ENCODE measurements around the gene ANP32E. TPM values are rescaled to one million over a fixed set of nuclear protein-coding genes. Genes with fewer than 3 reads are reported as not detected.

Gene ANP32E
- total RNA-seq: 10 to 100 TPM; 15.1 to 44.9 (median 24.9) TPM

DNA sequence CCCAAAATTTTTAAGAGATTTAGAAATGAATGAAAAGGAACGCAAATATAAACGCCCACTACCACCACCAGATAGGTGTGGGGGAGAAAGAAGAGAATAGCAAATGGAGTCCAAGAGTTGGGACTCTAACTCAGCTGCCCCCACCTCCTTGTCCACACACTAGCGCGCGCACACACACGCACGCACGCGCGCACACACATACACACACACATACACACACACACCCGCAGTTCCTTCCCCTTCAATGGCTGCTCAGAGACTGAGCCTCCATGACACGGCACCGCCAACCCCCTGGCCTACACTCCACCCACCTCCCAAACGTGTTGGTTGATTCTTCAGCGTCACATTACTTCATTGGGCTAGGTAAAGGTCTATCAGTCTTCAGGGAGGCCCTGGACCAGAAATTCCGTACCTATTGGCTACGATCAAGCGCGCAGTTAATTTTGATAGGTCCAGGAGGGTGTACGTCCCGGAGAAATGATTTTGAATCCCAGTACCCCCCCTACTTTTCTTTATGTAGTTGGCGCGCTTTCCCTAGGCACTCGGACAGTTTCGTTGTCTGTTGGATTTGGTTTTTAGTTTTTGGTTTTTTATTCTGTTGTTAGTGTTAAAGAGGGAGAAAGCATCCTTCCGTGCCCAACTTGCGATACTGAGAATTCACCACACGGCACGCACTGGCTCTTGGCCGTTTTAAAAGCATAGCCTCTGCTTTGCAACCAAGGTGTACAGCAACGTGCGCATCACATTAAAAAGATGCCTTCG, at the start of gene ANP32E:
TSS of gene ANP32E (minus strand) at position 261 of the 762 bp plus-strand sequence. CDS start 326 bp downstream, outside the sequence.
- H3K9me3 ChIP-seq: no peaks in the 10 kb centered on the region
- H3K27me3 ChIP-seq: no peaks in the 10 kb centered on the region
- ATAC-seq: peak; percentile 96 to 98
- peak within 1 kb of the TSS; percentile 95 to 99 (median 98) for H3K27ac ChIP-seq
- H3K36me3 ChIP-seq: peaks cover 0 to 2% of the 10 kb centered on the region in 2 donors
- H3K4me1 ChIP-seq: peaks cover 4 to 13% of the 10 kb centered on the region in 2 donors
- DNase-seq: peak; percentile 97 to 98
- H3K4me3 ChIP-seq: peak within 1 kb of the TSS; percentile 83 to 89 (median 86)
- TF ChIP-seq, protein P1, sequence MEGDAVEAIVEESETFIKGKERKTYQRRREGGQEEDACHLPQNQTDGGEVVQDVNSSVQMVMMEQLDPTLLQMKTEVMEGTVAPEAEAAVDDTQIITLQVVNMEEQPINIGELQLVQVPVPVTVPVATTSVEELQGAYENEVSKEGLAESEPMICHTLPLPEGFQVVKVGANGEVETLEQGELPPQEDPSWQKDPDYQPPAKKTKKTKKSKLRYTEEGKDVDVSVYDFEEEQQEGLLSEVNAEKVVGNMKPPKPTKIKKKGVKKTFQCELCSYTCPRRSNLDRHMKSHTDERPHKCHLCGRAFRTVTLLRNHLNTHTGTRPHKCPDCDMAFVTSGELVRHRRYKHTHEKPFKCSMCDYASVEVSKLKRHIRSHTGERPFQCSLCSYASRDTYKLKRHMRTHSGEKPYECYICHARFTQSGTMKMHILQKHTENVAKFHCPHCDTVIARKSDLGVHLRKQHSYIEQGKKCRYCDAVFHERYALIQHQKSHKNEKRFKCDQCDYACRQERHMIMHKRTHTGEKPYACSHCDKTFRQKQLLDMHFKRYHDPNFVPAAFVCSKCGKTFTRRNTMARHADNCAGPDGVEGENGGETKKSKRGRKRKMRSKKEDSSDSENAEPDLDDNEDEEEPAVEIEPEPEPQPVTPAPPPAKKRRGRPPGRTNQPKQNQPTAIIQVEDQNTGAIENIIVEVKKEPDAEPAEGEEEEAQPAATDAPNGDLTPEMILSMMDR (IDR thresholded peaks at IDR 0.05 in 4 of 5, conservative IDR thresholded peaks at IDR 0.05 in 1 of 5): peak in 4 of 5 experiments; percentile 10 to 25 (median 16)
- peak; percentile 74 to 89 for TF ChIP-seq POLR2A (IDR thresholded peaks at IDR 0.05)
- in situ Hi-C loops (cut with MboI; ENCODE audit: low sequenced_read_pairs in 4 of 4) (no loop called here), intact Hi-C loops (cut with DNase I; ENCODE audit: low total_unique reads) (loop anchor here (1.0 to 5.0 kb wide), 5 partner anchors 19 to 126 kb away; partner anchors contain the start of genes APH1A and RPRD2)

DNA sequence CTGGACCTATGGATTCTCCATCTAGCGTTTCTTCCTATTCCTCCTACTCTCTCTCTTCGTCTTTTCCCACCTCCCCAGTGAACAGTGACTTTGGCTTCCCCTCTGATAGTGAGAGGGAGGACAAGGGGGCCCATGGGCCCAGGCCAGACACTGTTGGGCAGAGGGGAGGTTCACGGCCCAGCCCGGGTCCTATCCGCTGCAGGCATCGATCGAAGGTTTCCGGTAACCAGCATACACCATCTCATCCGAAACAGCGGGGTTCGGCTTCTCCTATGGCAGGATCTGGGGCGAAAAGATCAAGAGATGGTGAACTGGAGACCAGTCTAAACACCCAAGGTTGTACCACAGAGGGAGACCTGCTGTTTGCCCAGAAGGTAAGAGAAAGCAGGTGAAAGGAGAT, 47.3 kb upstream of the ANP32E start:
- Histone ChIP-seq H3K36me3 (peaks cover 0 to 25% of the 10 kb centered on the region in 2 donors), H3K27ac (peak overlapping the region; percentile 93 to 97 (median 95)), H3K27me3 (no peaks in the 10 kb centered on the region), H3K4me3 (peak overlapping the region; percentile 59 to 80 (median 72)), H3K9me3 (no peaks in the 10 kb centered on the region), H3K4me1 (peaks cover 27 to 34% of the 10 kb centered on the region in 2 donors)
- intact Hi-C loops (cut with DNase I; ENCODE audit: low total_unique reads) (loop anchor here (5.0 kb wide), 1 partner anchor 279 kb away; no protein-coding TSS in a partner anchor), in situ Hi-C loops (cut with MboI; ENCODE audit: low sequenced_read_pairs in 4 of 4) (no loop called here)
- ATAC-seq (no peak), DNase-seq (no peak)
- no peak for TF ChIP-seq POLR2A (IDR thresholded peaks at IDR 0.05)
- TF ChIP-seq, protein P1 (IDR thresholded peaks at IDR 0.05 in 4 of 5, conservative IDR thresholded peaks at IDR 0.05 in 1 of 5): no peak

DNA sequence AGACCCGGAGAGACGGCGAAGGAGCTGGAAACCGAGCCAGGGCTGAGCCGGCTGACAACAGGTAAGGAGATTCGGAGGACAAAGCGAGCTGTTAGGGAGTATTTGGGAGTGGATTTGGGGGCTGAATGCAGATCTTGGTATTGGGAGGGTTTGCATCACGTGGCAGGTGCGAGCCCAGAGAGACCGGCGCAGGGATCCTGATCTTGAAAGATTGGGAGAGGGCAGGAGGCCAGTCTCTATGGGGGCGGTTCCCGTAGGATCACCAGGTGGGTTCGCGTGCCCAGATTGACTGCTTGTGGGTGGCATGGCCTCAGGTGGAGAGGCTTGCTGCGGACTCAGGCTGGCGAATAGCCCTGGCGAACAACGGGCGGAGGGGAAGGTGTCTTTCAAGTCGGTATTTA, 46.6 kb upstream of the ANP32E start:
- H3K4me3 ChIP-seq: peak overlapping the region; percentile 59 to 80 (median 72)
- intact Hi-C loops (cut with DNase I; ENCODE audit: low total_unique reads): loop anchor here (1.0 to 5.0 kb wide), 4 partner anchors 14 to 280 kb away; partner anchors contain the start of gene PRPF3
- peaks cover 0 to 18% of the 10 kb centered on the region in 2 donors for H3K36me3 ChIP-seq
- TF ChIP-seq POLR2A (IDR thresholded peaks at IDR 0.05): peak; percentile 67 to 77
- TF ChIP-seq, protein P1 (IDR thresholded peaks at IDR 0.05 in 4 of 5, conservative IDR thresholded peaks at IDR 0.05 in 1 of 5): no peak
- no peaks in the 10 kb centered on the region for H3K9me3 ChIP-seq
- H3K4me1 ChIP-seq: peaks cover 27 to 34% of the 10 kb centered on the region in 2 donors
- H3K27me3 ChIP-seq: no peaks in the 10 kb centered on the region
- peak overlapping the region; percentile 93 to 97 (median 95) for H3K27ac ChIP-seq
- peak; percentile 64 to 83 for DNase-seq
- in situ Hi-C loops (cut with MboI; ENCODE audit: low sequenced_read_pairs in 4 of 4): no loop called here
- ATAC-seq: peak; percentile 56 to 59

DNA sequence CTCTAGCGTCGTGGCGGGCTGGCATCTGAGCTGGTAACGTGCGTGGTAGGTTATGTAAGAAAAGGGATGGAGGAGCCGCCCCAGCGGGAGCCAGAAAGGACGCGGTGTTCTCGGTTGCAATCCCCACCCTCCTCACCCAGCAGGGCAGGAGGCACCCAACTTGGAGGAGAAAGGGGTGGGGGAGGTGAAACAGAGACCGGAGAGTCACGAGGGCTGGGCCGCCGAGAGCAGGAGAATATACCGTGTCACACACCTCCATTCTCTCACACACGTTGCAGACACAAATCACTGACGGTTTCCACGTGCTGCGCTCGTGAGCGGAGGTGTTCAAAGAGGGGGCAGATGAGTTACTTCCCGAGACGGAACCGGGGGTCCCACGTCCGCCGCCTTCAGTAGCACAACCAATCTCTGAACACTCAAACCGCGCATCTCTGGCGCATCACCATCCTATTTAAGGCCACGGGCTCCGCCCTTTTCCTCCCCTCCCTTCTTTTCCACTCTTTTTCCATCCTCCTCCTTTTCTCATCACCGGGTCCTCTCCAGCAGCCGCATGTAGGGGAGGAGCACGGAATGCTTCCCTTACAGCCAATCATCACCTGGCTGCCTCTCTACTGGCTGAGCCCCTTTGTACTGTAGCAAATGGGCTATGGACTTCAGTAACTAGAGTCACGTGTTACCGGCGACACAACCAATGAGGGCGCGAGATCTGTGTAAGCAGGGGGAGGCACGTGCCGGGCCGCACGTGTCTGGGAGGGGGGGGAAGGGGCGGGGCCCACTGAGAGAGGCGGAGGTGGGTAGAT, 46.0 kb upstream of the ANP32E start, which contains the start of gene CIART:
TSS of gene CIART (plus strand) at position 797 of the 800 bp plus-strand sequence. CDS start 714 bp downstream, outside the sequence.
- peak; percentile 31 to 58 for TF ChIP-seq POLR2A (IDR thresholded peaks at IDR 0.05)
- TF ChIP-seq, protein P1 (IDR thresholded peaks at IDR 0.05 in 4 of 5, conservative IDR thresholded peaks at IDR 0.05 in 1 of 5): no peak
- intact Hi-C loops (cut with DNase I; ENCODE audit: low total_unique reads): loop anchor here (1.0 to 5.0 kb wide), 6 partner anchors 14 to 280 kb away; partner anchors contain the start of genes ANP32E and PRPF3
- Histone ChIP-seq H3K9me3 (no peaks in the 10 kb centered on the region), H3K36me3 (peaks cover 0 to 12% of the 10 kb centered on the region in 2 donors), H3K27ac (peak within 1 kb of the TSS; percentile 93 to 97 (median 95)), H3K4me3 (peak within 1 kb of the TSS; percentile 59 to 80 (median 72)), H3K27me3 (no peaks in the 10 kb centered on the region), H3K4me1 (peaks cover 27 to 34% of the 10 kb centered on the region in 2 donors)
- DNase-seq (peak; percentile 97 to 99), ATAC-seq (peak; percentile 88 to 91)
- in situ Hi-C loops (cut with MboI; ENCODE audit: low sequenced_read_pairs in 4 of 4): no loop called here
